Aorta (tissue), 5 donors: Measurements from ENCODE around the gene WWOX. TPM values are rescaled to one million over a fixed set of nuclear protein-coding genes. Genes with fewer than 3 reads are reported as not detected.

ENCODE experiments used
- ATAC-seq: fragments of 200-7000 bp; cut with Tn5 transposase; one replicate; pipeline ENCODE4 v1.9.1; 2022; ENCODE audit warnings: moderate library complexity; ENCODE audit not compliant: low FRiP score
- DNase-seq, 2 donors: peaks; one replicate each; pipeline ENCODE4 v3.0.0-alpha.2; 2020
- H3K27ac ChIP-seq, 2 donors: one replicate each; pipeline ENCODE4 v1.5.1; 2013; ENCODE audit warnings: low read length in 2 of 2, mild to moderate bottlenecking in 2 of 2, moderate library complexity in 2 of 2, control low read depth in 1 of 2, inconsistent platforms in 1 of 2, low read depth in 1 of 2
- H3K27me3 ChIP-seq, 2 donors: one replicate each; pipeline ENCODE4 v1.6.1; 2013; ENCODE audit warnings: control low read depth in 1 of 2, low read length in 1 of 2, mild to moderate bottlenecking in 1 of 2, moderate library complexity in 1 of 2; ENCODE audit not compliant: insufficient read depth in 2 of 2, control insufficient read depth in 1 of 2
- H3K36me3 ChIP-seq, 2 donors: one replicate each; pipeline ENCODE4 v1.6.1; 2013; ENCODE audit warnings: control low read depth in 1 of 2, low read length in 1 of 2, mild to moderate bottlenecking in 1 of 2; ENCODE audit not compliant: insufficient read depth in 2 of 2, control insufficient read depth in 1 of 2
- H3K4me1 ChIP-seq, 2 donors: one replicate each; pipeline ENCODE4 v1.6.1; 2013; ENCODE audit warnings: low read length in 2 of 2, control low read depth in 1 of 2, mild to moderate bottlenecking in 1 of 2, moderate library complexity in 1 of 2; ENCODE audit not compliant: insufficient read depth in 2 of 2, control insufficient read depth in 1 of 2
- H3K4me3 ChIP-seq, 2 donors: one replicate each; pipeline ENCODE4 v1.5.1; 2013; ENCODE audit warnings: low read length in 2 of 2, control low read depth in 1 of 2, mild to moderate bottlenecking in 1 of 2
- H3K9me3 ChIP-seq: one replicate; pipeline ENCODE4 v1.6.1; 2013; ENCODE audit warnings: mild to moderate bottlenecking, low read length; ENCODE audit not compliant: control insufficient read depth
- WGBS, 2 donors: extraction: QIAGEN DNeasy Blood & Tissue Kit; methylation state at CpG; one replicate each; pipeline ENCODE4 v1.1.7; 2013; 5-methylcytosine and 5-hydroxymethylcytosine counted together
- intact Hi-C, 2 donors: fragments of 100-400 bp; cut with DNase I; formaldehyde crosslinking; loops; one replicate each; pipeline versions ENCODE4 v1.14.2 to v1.15.0; 2022
- polyA plus RNA-seq, 2 donors: library from polyadenylated mRNA; stranded (reverse); fragments of 200-250 nt; gene quantifications; one replicate each; pipeline ENCODE4 v1.2.3, GENCODE V29; 2013
- total RNA-seq, 2 donors: library from RNA; stranded (reverse); fragmentation: NEBNext Ultra II Directional; extraction: Animal tissue kit (Norgen Biotek cat#: 25700); gene quantifications; one replicate each; pipeline ENCODE4 v1.2.1, GENCODE V29; 2021
- donor health status: healthy with polysubstance abuse.
- donor health status: Bipolar disorder and iron deficiency.
- donor health status: DM: no; HTN: no; CAD: no.
- donor health status: DM: no; HTN: no; CAD: no.
- donor health status: DM: yes; HTN: yes; CAD: no.

The WWOX gene
- total and polyA plus RNA-seq, 4 donors: 11.2 to 30.9 (median 14.6) TPM

DNA sequence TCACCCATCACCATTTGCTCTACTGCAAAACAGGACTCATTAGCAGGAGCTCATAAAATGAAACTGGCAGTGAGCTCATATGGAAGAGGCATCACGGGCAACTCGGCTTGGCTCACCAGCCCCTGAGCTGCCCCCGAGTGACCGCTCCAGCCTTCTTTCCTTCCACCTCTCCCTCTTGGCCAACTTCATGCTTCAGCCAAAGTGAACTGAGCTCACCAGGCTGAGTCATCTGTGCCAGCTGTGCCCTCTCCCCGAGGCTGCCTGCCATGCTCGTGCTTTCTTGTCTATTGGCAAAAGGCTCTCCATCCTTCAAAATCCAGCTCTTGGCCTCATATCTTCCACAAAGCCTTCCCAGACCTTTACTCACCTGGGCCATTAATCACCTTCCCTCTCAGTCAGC is 391.4 kb downstream of the WWOX start:
- H3K27ac ChIP-seq: no peak overlapping the region
- DNase-seq (peak; percentile 64 to 80), ATAC-seq (peak; percentile 59)
- H3K4me3 ChIP-seq: no peak overlapping the region
- H3K4me1 ChIP-seq: peaks cover 4 to 8% of the 10 kb centered on the region in 2 donors
- H3K9me3 ChIP-seq: no peaks in the 10 kb centered on the region
- intact Hi-C loops: no loop called here
- 8 to 10% methylated on average over 6 of the region's 6 CpGs for WGBS, 2 donors
- H3K27me3 ChIP-seq: no peaks in the 10 kb centered on the region
- no peaks in the 10 kb centered on the region for H3K36me3 ChIP-seq

DNA sequence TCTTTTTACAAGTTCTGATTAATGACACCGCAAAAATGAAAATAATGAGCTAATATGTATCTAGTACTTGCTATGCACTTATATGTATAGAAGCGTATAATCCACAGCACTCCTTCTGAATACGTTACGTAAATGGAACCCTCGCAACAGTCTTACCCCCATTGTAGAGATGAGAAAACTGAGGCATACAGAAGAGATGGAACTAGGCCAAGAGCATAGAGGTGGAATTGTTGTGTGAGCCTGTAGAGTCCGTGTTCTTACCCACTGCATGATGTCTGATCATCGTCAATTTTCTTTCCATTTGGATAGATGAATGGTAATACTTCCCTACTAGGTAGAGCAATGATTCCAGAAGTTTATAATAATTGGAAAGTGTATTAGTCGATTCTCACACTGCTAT is 394.1 kb downstream of the WWOX start:
- peaks cover 4 to 5% of the 10 kb centered on the region in 2 donors for H3K4me1 ChIP-seq
- H3K4me3 ChIP-seq: no peak overlapping the region
- DNase-seq (no peak), ATAC-seq (no peak)
- no peaks in the 10 kb centered on the region for H3K27me3 ChIP-seq
- H3K9me3 ChIP-seq: no peaks in the 10 kb centered on the region
- intact Hi-C loops: no loop called here
- WGBS, 2 donors: 97 to 98% methylated on average over 8 of the region's 8 CpGs
- H3K27ac ChIP-seq: no peak overlapping the region
- no peaks in the 10 kb centered on the region for H3K36me3 ChIP-seq

DNA sequence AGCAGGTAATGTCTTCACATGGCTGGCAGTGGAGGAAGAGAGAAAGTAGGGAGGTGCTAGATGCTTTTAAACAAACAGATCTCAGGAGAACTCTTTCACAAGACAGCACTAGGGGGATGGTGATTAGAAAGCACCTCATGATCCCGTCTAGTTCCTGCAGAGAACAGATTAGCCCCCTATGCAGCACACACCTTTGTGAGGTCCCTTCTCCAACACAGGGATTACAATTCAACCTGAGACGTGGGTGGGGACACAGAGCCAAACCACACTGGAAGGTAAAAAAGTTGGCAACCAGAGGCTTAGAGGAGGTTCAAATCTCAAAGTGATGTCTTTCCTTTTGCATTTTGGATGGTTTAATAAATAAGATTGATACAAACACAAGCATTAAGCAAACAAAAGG is 394.7 kb downstream of the WWOX start:
- intact Hi-C loops: no loop called here
- Histone ChIP-seq H3K36me3 (no peaks in the 10 kb centered on the region), H3K4me3 (no peak overlapping the region), H3K9me3 (no peaks in the 10 kb centered on the region), H3K27ac (no peak overlapping the region), H3K4me1 (peaks cover 4 to 5% of the 10 kb centered on the region in 2 donors), H3K27me3 (no peaks in the 10 kb centered on the region)
- DNase-seq (no peak), ATAC-seq (no peak)
- 92 to 98% methylated on average over 2 of the region's 2 CpGs for WGBS, 2 donors

DNA sequence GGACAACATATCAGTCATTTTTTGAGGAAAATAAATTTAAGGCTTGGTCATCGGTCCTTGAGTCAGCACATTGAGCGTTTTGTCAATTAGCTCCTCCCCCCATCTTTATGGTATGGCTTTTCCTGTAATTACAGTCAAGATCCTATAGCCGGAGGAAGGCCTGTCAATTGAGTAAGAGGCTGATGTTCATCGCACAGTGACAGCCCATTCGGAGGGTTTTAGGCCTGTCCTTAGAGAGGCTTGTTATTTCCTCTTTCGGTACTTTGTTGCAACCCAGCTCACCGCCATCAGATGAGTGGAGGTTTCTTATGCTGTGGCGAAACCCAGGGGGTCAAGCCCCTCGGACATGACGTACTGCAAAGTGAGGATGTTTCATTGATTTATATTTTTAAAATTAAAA is 395.2 kb downstream of the WWOX start:
- Histone ChIP-seq H3K36me3 (no peaks in the 10 kb centered on the region), H3K27ac (no peak overlapping the region), H3K9me3 (no peaks in the 10 kb centered on the region), H3K4me1 (peaks cover 4 to 5% of the 10 kb centered on the region in 2 donors), H3K4me3 (no peak overlapping the region), H3K27me3 (no peaks in the 10 kb centered on the region)
- WGBS, 2 donors: 92 to 94% methylated on average over 10 of the region's 10 CpGs
- ATAC-seq: no peak
- no peak for DNase-seq
- intact Hi-C loops: no loop called here

DNA sequence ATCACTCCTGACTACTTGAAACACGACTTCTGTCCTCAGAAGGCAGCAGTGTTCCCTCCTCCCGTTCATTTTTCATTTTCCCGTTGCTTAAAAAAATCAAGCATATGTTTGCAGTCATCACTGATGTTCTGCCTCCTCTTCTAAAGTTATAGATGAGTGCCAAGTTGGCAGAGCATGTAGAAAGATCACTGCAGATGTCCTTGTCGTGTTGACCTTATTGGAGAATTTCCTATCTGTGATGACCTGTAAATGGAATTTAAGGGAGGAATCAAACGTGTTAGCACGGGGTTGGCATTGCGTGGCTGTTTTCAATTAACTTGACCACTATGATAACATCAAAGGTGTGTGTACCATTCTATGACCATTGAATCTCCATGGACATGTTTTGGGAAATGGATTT is 396.7 kb downstream of the WWOX start:
- Histone ChIP-seq H3K9me3 (no peaks in the 10 kb centered on the region), H3K27ac (no peak overlapping the region), H3K4me1 (peaks cover 0 to 3% of the 10 kb centered on the region in 2 donors), H3K36me3 (no peaks in the 10 kb centered on the region), H3K27me3 (no peaks in the 10 kb centered on the region), H3K4me3 (no peak overlapping the region)
- WGBS, 2 donors: 94 to 97% methylated on average over 7 of the region's 7 CpGs
- ATAC-seq: no peak
- intact Hi-C loops: no loop called here
- no peak for DNase-seq

DNA sequence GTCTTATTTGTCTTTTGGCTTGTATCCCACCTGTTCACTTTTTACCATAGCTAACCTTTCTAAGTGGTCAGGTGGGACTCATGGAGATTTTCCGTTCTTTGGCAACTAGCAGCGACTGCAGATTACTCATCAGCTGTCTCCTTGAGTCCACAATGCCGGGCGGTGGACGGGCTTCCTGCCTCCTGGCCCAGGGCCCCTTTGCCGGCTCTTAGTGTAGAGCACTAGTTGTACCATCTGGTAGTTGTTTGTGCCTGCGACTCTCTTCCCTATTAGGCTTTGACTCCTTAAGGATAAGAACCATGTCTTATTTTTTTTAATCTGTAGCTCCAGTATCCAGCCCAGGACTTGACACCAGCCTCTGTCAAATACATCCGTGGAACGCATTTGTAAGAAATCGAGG is 399.9 kb downstream of the WWOX start:
- no peak overlapping the region for H3K4me3 ChIP-seq
- H3K36me3 ChIP-seq: no peaks in the 10 kb centered on the region
- 96 to 97% methylated on average over 10 of the region's 10 CpGs for WGBS, 2 donors
- no peak for DNase-seq
- intact Hi-C loops: no loop called here
- H3K9me3 ChIP-seq: no peaks in the 10 kb centered on the region
- H3K27me3 ChIP-seq: no peaks in the 10 kb centered on the region
- no peaks in the 10 kb centered on the region for H3K4me1 ChIP-seq
- no peak overlapping the region for H3K27ac ChIP-seq
- no peak for ATAC-seq

DNA sequence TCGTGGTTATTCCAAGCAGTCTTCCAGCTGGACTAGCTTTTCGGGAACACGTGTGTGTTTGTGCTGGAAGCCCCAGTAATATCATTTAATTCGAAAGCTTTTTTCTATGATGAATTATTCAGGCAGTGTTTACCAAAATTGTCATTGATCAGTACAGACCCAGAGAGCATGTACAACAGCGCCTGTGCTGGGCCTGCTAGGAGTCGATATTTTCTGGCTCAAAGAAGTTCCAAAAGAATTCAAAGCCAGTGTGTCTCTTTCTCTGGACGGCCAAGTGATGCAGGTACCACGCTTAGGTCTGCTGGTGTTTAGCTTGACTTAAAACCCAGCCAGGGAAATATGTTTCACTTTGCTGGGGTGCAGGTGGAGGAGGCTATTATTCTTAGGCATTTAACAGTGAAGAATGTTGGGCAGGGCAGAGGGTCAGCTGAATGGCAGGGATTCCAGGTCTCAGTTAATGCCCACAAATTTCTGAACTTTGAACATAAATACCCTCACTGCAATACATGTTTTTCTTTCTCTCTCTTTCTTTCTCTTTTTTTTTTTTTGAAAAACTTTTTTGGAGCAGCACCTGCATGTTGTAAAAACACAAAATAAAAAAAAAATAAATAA is 401.3 kb downstream of the WWOX start:
- Histone ChIP-seq H3K4me1 (peaks cover 1 to 4% of the 10 kb centered on the region in 2 donors), H3K27me3 (no peaks in the 10 kb centered on the region), H3K36me3 (no peaks in the 10 kb centered on the region), H3K9me3 (no peaks in the 10 kb centered on the region), H3K4me3 (no peak overlapping the region), H3K27ac (no peak overlapping the region)
- no peak for DNase-seq
- WGBS, 2 donors: 94% methylated on average over 8 of the region's 8 CpGs
- intact Hi-C loops: loop anchor here (5.0 to 10.0 kb wide), 2 partner anchors 272 to 1104 kb away; partner anchors contain the start of gene MAF (in 2 of the 2)
- ATAC-seq: no peak

DNA sequence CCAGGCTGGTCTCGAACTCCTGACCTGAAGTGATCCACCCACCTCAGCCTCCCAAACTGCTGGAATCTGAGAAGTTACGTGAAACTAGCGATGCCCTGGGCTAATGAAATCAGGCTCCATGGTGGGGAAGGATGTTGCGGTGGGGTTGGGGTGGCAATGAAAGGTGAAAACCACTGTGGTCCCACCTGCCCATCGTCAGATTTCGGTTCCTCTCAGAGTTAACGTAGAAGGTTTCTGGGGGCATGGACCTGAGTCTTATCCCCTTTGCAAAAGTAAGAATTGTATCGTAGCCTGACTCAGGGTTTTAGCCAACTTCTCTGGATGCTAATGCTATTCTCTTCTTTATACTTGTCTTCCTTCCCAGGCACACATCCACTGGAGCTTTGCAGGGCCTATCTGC is 402.3 kb downstream of the WWOX start:
- intact Hi-C loops: loop anchor here (5.0 to 10.0 kb wide), 2 partner anchors 271 to 1103 kb away; partner anchors contain the start of gene MAF (in 2 of the 2)
- Histone ChIP-seq H3K4me1 (peaks cover 2 to 4% of the 10 kb centered on the region in 2 donors), H3K4me3 (no peak overlapping the region), H3K27ac (no peak overlapping the region), H3K36me3 (no peaks in the 10 kb centered on the region), H3K9me3 (no peaks in the 10 kb centered on the region), H3K27me3 (no peaks in the 10 kb centered on the region)
- 98 to 99% methylated on average over 8 of the region's 8 CpGs for WGBS, 2 donors
- ATAC-seq (no peak), DNase-seq (no peak)

DNA sequence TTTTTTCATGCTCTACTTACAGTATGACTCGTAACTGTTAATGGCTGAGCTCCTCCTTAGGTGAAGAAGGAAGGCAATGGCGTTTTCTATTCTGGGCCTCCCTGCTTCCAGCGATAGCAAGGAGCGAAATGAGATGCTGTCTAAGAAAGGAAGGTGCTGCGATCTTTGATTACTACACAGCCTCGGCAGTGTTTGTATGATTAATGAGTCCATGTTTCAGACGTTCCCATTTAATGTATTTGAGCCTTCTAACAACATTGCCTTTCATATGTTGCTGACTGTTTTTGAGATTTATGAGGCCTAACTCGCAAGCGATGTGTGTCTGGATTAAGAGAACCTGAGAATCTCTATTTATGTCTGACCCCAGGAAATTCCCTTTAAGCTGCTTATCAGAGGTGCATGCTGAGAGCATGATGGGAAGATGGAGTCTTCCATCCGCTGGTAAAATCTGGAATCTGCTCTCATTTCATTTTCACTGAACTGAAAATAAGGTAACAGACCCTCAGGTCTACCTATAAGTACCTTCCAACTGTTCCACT is 403.4 kb downstream of the WWOX start:
- no peak overlapping the region for H3K27ac ChIP-seq
- no peaks in the 10 kb centered on the region for H3K27me3 ChIP-seq
- DNase-seq (no peak), ATAC-seq (no peak)
- no peaks in the 10 kb centered on the region for H3K9me3 ChIP-seq
- intact Hi-C loops: loop anchor here (5.0 to 10.0 kb wide), 2 partner anchors 269 to 1102 kb away; partner anchors contain the start of gene MAF (in 2 of the 2)
- WGBS, 2 donors: 74 to 76% methylated on average over 10 of the region's 10 CpGs
- H3K4me3 ChIP-seq: no peak overlapping the region
- H3K36me3 ChIP-seq: no peaks in the 10 kb centered on the region
- H3K4me1 ChIP-seq: peaks cover 2 to 4% of the 10 kb centered on the region in 2 donors
